ENCODE measurements around the gene USP53. TPM values are rescaled to one million over a fixed set of nuclear protein-coding genes. Genes with fewer than 3 reads are reported as not detected.

The USP53 gene
- total and polyA plus RNA-seq, 2 donors (not counting 3 experiments of a cell fraction or from before 2014, with no cell fraction given), result 7.8 to 22.8 TPM

Other genes starting within 250 kb of the USP53 start
- 0.13 and 0.60 TPM in 2 replicates for gene MYOZ2, start 76.9 kb upstream of the USP53 start, total RNA-seq
- 0.11 and 0.22 TPM in 2 replicates for gene MYOZ2, start 76.9 kb upstream of the USP53 start, polyA plus RNA-seq
- gene FABP2, start 109.4 kb downstream of the USP53 start, total RNA-seq, result not detected in 2 replicates
- gene FABP2, start 109.4 kb downstream of the USP53 start, polyA plus RNA-seq, result not detected in 2 replicates